Smooth muscle cell (in vitro differentiated cells): Measurements from ENCODE around the gene NBPF3. TPM values are rescaled to one million over a fixed set of nuclear protein-coding genes. Genes with fewer than 3 reads are reported as not detected.
A peak's percentile ranks its signal among the peaks of the same experiment; 100 is the strongest.

Source experiments
- DNase-seq: peaks from one replicate; lab custom pipeline; 2025; ENCODE audit not compliant: unreplicated experiment; lab: John Stamatoyannopoulos, UW
- H2AFZ ChIP-seq: fragments of 200-600 bp; sonication (generic); 2 replicates; pipeline ENCODE4 v1.6.0; 2016; ENCODE audit warnings: antibody characterized with exemption, low read depth, mild to moderate bottlenecking
- H3F3A ChIP-seq: fragments of 200-600 bp; sonication (generic); 2 replicates; pipeline ENCODE4 v1.6.0; 2017; ENCODE audit warnings: antibody characterized with exemption, low read depth
- H3K27ac ChIP-seq: fragments of 200-600 bp; sonication (generic); 2 replicates; pipeline ENCODE4 v1.5.1; 2016; ENCODE audit warnings: low read depth, mild to moderate bottlenecking
- H3K27me3 ChIP-seq: fragments of 200-600 bp; sonication (generic); 2 replicates; pipeline ENCODE4 v1.6.1; 2016; ENCODE audit warnings: low read depth, mild to moderate bottlenecking
- H3K36me3 ChIP-seq: fragments of 200-600 bp; sonication (generic); 2 replicates; pipeline ENCODE4 v1.5.1; 2016; ENCODE audit warnings: low read depth
- H3K4me1 ChIP-seq: fragments of 200-600 bp; sonication (generic); 2 replicates; pipeline ENCODE4 v1.5.1; 2016; ENCODE audit warnings: low read depth
- H3K4me2 ChIP-seq: fragments of 200-600 bp; sonication (generic); 2 replicates; pipeline ENCODE4 v1.6.0; 2016; ENCODE audit warnings: mild to moderate bottlenecking
- H3K4me3 ChIP-seq: fragments of 200-600 bp; sonication (generic); 2 replicates; pipeline ENCODE4 v1.5.1; 2016; ENCODE audit warnings: mild to moderate bottlenecking
- H3K79me2 ChIP-seq: fragments of 200-600 bp; sonication (generic); 2 replicates; pipeline ENCODE4 v1.6.0; 2016; ENCODE audit warnings: low read depth, mild to moderate bottlenecking
- H3K9ac ChIP-seq: fragments of 200-600 bp; sonication (generic); 2 replicates; pipeline ENCODE4 v1.6.0; 2016; ENCODE audit warnings: low read depth
- H3K9me3 ChIP-seq: fragments of 200-600 bp; sonication (generic); replicated peaks from 2 replicates; pipeline ENCODE4 v1.5.1; 2016; ENCODE audit warnings: low read depth
- H4K20me1 ChIP-seq: fragments of 200-600 bp; sonication (generic); 2 replicates; pipeline ENCODE4 v1.6.0; 2016; ENCODE audit warnings: low read depth
- CTCF ChIP-seq: fragments of 200-600 bp; sonication (generic); IDR thresholded peaks from 2 replicates; pipeline ENCODE4 v1.5.1; 2017; ENCODE audit warnings: borderline replicate concordance, mild to moderate bottlenecking, antibody characterized with exemption; ENCODE audit not compliant: insufficient read depth, poor library complexity, severe bottlenecking
- WGBS: methylation state at CpG from one replicate; pipeline ENCODE4 v1.1.7; 2016; ENCODE audit warnings: low lambda C conversion rate; 5-methylcytosine and 5-hydroxymethylcytosine counted together
- polyA plus RNA-seq: library from polyadenylated mRNA; unstranded; fragments of >200 nt; fragmentation: Nextera tagmentation; extraction: Ambion mirVana; gene quantifications from 2 replicates; pipeline ENCODE4 v1.2.1, GENCODE V29; 2016
- total RNA-seq: library from RNA; depleted of rRNA; stranded (reverse); fragments of >200 nt; gene quantifications from 2 replicates; pipeline ENCODE4 v1.2.3, GENCODE V29; 2014

NBPF3 gene
- total and polyA plus RNA-seq, 2 experiments from 2014 or later, result 7.5 to 11.0 TPM

GRCh38 chr1:21489146-21489545, 49.2 kb downstream of the NBPF3 start:
- Histone ChIP-seq H3K27ac (no peak overlapping the region), H3K4me3 (no peak overlapping the region), H3K27me3 (peaks cover 4% of the 10 kb centered on the region), H3K9ac (no peak overlapping the region), H3K79me2 (no peaks in the 10 kb centered on the region), H4K20me1 (no peaks in the 10 kb centered on the region), H3K9me3 (no peaks in the 10 kb centered on the region), H3K4me2 (no peak overlapping the region), H3K36me3 (no peaks in the 10 kb centered on the region), H3K4me1 (no peaks in the 10 kb centered on the region), H2AFZ (no peak overlapping the region), H3F3A (no peaks in the 10 kb centered on the region)
- WGBS, result 96% methylated on average over 11 of the region's 11 CpGs
- no peak for TF ChIP-seq CTCF
- no peak for DNase-seq

- Histone ChIP-seq H4K20me1 (no peaks in the 10 kb centered on the region), H3K4me1 (no peaks in the 10 kb centered on the region), H3K36me3 (no peaks in the 10 kb centered on the region), H3F3A (no peaks in the 10 kb centered on the region), H3K9me3 (no peaks in the 10 kb centered on the region), H3K27ac (no peak overlapping the region), H3K9ac (no peak overlapping the region), H2AFZ (no peak overlapping the region), H3K79me2 (no peaks in the 10 kb centered on the region), H3K4me2 (peak overlapping the region; percentile 13), H3K27me3 (peaks cover 4% of the 10 kb centered on the region), H3K4me3 (no peak overlapping the region)
- TF ChIP-seq CTCF, result peak; percentile 71
- WGBS, result 51% methylated on average over 11 of the region's 11 CpGs
- peak; percentile 18 for DNase-seq
Observed at GRCh38 chr1:21490774-21491487, 51.0 kb downstream of the NBPF3 start.

- no peaks in the 10 kb centered on the region for H3K9me3 ChIP-seq
- no peak for TF ChIP-seq CTCF
- no peak for DNase-seq
- H3K9ac ChIP-seq, result no peak overlapping the region
- H3K4me3 ChIP-seq, result no peak overlapping the region
- H3K79me2 ChIP-seq, result no peaks in the 10 kb centered on the region
- no peak overlapping the region for H3K4me2 ChIP-seq
- H2AFZ ChIP-seq, result no peak overlapping the region
- H3K36me3 ChIP-seq, result no peaks in the 10 kb centered on the region
- peaks cover 4% of the 10 kb centered on the region for H3K27me3 ChIP-seq
- H4K20me1 ChIP-seq, result no peaks in the 10 kb centered on the region
- H3F3A ChIP-seq, result no peaks in the 10 kb centered on the region
- H3K27ac ChIP-seq, result no peak overlapping the region
- H3K4me1 ChIP-seq, result no peaks in the 10 kb centered on the region
- WGBS, result 60% methylated on average over 8 of the region's 8 CpGs
Observed at GRCh38 chr1:21491488-21492355, 51.8 kb downstream of the NBPF3 start.
